22Rv1 (cell line): Measurements from ENCODE around the gene THADA.

ENCODE experiments used
- ZFX ChIP-seq: fragments of 450-650 bp; IDR thresholded peaks from 2 replicates; pipeline ENCODE4 v1.6.1; 2017; ENCODE audit warnings: antibody characterized with exemption, borderline replicate concordance
- TF ChIP-seq, protein P1 (sequence below): fragments of 450-650 bp; IDR thresholded peaks from 2 replicates; pipeline ENCODE4 v1.5.1; 2017; ENCODE audit warnings: mild to moderate bottlenecking

DNA sequence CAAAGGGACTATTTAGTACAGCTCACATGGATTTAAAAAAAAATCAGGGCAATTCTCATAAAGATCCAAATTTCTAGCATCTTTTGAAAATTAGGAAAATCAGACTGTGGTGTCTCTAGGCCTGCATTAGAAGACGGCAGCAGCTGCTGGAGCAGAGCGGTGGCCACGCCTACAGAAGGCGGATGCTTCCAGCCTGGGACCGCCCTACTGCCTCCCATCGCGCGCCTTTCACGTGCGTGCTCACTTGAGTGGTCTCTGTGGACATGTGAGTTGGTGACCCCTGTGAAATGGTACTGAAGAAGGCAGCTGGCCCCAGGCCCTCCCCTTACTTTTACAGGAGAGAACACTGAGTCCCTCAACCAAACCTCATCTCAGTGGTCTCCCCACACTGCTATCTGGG, 354.3 kb downstream of the THADA start:
- TF ChIP-seq, protein P1, sequence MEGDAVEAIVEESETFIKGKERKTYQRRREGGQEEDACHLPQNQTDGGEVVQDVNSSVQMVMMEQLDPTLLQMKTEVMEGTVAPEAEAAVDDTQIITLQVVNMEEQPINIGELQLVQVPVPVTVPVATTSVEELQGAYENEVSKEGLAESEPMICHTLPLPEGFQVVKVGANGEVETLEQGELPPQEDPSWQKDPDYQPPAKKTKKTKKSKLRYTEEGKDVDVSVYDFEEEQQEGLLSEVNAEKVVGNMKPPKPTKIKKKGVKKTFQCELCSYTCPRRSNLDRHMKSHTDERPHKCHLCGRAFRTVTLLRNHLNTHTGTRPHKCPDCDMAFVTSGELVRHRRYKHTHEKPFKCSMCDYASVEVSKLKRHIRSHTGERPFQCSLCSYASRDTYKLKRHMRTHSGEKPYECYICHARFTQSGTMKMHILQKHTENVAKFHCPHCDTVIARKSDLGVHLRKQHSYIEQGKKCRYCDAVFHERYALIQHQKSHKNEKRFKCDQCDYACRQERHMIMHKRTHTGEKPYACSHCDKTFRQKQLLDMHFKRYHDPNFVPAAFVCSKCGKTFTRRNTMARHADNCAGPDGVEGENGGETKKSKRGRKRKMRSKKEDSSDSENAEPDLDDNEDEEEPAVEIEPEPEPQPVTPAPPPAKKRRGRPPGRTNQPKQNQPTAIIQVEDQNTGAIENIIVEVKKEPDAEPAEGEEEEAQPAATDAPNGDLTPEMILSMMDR = no peak
- TF ChIP-seq ZFX = no peak
